Right ventricle myocardium inferior (tissue), 1 donor: ENCODE measurements around the gene HEPN1. TPM values are rescaled to one million over a fixed set of nuclear protein-coding genes. Genes with fewer than 3 reads are reported as not detected.

Experiments
- ATAC-seq: fragments of 200-7000 bp; cut with Tn5 transposase; one replicate; pipeline ENCODE4 v1.9.1; 2020; ENCODE audit warnings: mild to moderate bottlenecking, moderate library complexity
- DNase-seq: peaks from one replicate; pipeline ENCODE4 v3.0.0; 2021; ENCODE audit errors: missing footprints
- intact Hi-C: fragments of 100-400 bp; cut with DNase I; formaldehyde crosslinking; loops from one replicate; pipeline ENCODE4 v1.11.0; 2022
- total RNA-seq: library from RNA; stranded (reverse); fragmentation: NEBNext Ultra II Directional; extraction: Animal tissue kit (Norgen Biotek cat#: 25700); gene quantifications from one replicate; pipeline ENCODE4 v1.2.1, GENCODE V29; 2021
- donor health status: DM: no; HTN: yes; CAD: no; lungs with severe emphysema.

The HEPN1 gene
- total RNA-seq, 1 donor from 2014 or later = not detected

GRCh38 chr11:124880958-124881357 is 38.1 kb upstream of the HEPN1 start:
- intact Hi-C loops = no loop called here
- no peak for DNase-seq
- no peak for ATAC-seq

GRCh38 chr11:124882339-124883071 is 36.5 kb upstream of the HEPN1 start:
- DNase-seq (peak; percentile 13), ATAC-seq (peak; percentile 20)
- intact Hi-C loops = no loop called here

GRCh38 chr11:124884340-124884739 is 34.7 kb upstream of the HEPN1 start:
- no peak for ATAC-seq
- intact Hi-C loops = no loop called here

GRCh38 chr11:124884869-124885479 is 34.1 kb upstream of the HEPN1 start:
- intact Hi-C loops = no loop called here
- DNase-seq (peak; percentile 23), ATAC-seq (no peak)

More at GRCh38 chr11:124884340-124884739, 34.7 kb upstream of the HEPN1 start:
- DNase-seq = peak; percentile 15

GRCh38 chr11:124886476-124886875 is 32.6 kb upstream of the HEPN1 start:
- intact Hi-C loops = no loop called here
- no peak for ATAC-seq
- DNase-seq = peak; percentile 21

GRCh38 chr11:124886978-124887666 is 31.9 kb upstream of the HEPN1 start:
- DNase-seq (peak; percentile 41), ATAC-seq (no peak)
- intact Hi-C loops = no loop called here

- DNase-seq = no peak
- no peak for ATAC-seq
- intact Hi-C loops = no loop called here
Measured at GRCh38 chr11:124887667-124888013, 31.4 kb upstream of the HEPN1 start.

GRCh38 chr11:124889191-124890091 is 29.6 kb upstream of the HEPN1 start:
- DNase-seq (peak; percentile 18), ATAC-seq (no peak)
- intact Hi-C loops = no loop called here

- DNase-seq (no peak), ATAC-seq (no peak)
- intact Hi-C loops = no loop called here
Measured at GRCh38 chr11:124890151-124890550, 28.9 kb upstream of the HEPN1 start.

GRCh38 chr11:124890683-124891372 is 28.2 kb upstream of the HEPN1 start:
- ATAC-seq (no peak), DNase-seq (peak; percentile 33)
- intact Hi-C loops = no loop called here

- DNase-seq (peak; percentile 65), ATAC-seq (peak; percentile 75)
- intact Hi-C loops = no loop called here
Measured at GRCh38 chr11:124891373-124891861, 27.6 kb upstream of the HEPN1 start.

- intact Hi-C loops = no loop called here
- ATAC-seq = no peak
- peak; percentile 25 for DNase-seq
Measured at GRCh38 chr11:124892146-124892545, 26.9 kb upstream of the HEPN1 start.

- intact Hi-C loops = no loop called here
- ATAC-seq (no peak), DNase-seq (peak; percentile 46)
Measured at GRCh38 chr11:124892750-124893454, 26.1 kb upstream of the HEPN1 start.

GRCh38 chr11:124893781-124894401 is 25.2 kb upstream of the HEPN1 start:
- DNase-seq = peak; percentile 56
- ATAC-seq = no peak
- intact Hi-C loops = no loop called here

GRCh38 chr11:124894606-124895430 is 24.2 kb upstream of the HEPN1 start:
- no peak for DNase-seq
- intact Hi-C loops = no loop called here
- no peak for ATAC-seq

GRCh38 chr11:124895471-124895971 is 23.5 kb upstream of the HEPN1 start:
- intact Hi-C loops = no loop called here
- ATAC-seq (no peak), DNase-seq (no peak)
